Gastrocnemius medialis (tissue), 4 donors: ENCODE data around the gene SST.

Experiments used
- POLR2A ChIP-seq, 2 donors: fragments of 450-650 bp; IDR thresholded peaks; one replicate each; pipeline ENCODE4 v1.6.1; 2017; ENCODE audit warnings: antibody characterized with exemption in 2 of 2, mild to moderate bottlenecking in 2 of 2, moderate library complexity in 2 of 2
- TF ChIP-seq, protein P1 (sequence below), 5 experiments: fragments of 450-650 bp in 3 of 5; fragments of 200-600 bp in 2 of 5; sonication (generic) in 2 of 5; IDR thresholded peaks in 4 of 5; conservative IDR thresholded peaks in 1 of 5; 1 replicate in 4 of 5; 2 replicates in 1 of 5; pipeline ENCODE4 v1.5.1; 2016 to 2019; ENCODE audit warnings: antibody characterized with exemption in 5 of 5, mild to moderate bottlenecking in 3 of 5, moderate library complexity in 3 of 5

DNA sequence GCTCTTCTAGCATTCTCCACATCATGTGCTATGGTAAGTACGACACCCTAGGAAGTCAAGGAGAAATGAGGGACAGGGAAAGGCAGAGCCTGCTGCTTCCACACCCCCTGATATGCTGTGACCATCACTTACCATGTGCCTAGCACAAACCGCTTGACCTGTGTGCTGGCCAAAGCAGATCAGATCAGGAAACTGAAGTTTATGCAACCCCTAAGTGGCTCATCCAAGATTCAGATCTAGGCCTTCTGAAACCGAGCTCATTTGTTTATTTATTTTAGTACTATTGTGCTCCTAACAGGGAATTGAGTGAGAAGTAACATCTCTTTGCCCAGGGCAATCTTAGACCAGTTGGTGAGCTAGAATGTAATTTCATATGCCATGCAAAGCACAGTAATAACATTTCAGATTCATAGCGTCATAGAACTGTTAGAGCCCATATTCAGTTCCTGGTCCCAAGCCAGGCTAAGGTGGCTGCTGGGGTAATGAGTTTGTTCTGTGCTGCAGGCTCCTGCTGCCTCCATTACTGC lies 32.4 kb upstream of the SST start, which contains the start of gene RTP2:
- TF ChIP-seq, protein P1, sequence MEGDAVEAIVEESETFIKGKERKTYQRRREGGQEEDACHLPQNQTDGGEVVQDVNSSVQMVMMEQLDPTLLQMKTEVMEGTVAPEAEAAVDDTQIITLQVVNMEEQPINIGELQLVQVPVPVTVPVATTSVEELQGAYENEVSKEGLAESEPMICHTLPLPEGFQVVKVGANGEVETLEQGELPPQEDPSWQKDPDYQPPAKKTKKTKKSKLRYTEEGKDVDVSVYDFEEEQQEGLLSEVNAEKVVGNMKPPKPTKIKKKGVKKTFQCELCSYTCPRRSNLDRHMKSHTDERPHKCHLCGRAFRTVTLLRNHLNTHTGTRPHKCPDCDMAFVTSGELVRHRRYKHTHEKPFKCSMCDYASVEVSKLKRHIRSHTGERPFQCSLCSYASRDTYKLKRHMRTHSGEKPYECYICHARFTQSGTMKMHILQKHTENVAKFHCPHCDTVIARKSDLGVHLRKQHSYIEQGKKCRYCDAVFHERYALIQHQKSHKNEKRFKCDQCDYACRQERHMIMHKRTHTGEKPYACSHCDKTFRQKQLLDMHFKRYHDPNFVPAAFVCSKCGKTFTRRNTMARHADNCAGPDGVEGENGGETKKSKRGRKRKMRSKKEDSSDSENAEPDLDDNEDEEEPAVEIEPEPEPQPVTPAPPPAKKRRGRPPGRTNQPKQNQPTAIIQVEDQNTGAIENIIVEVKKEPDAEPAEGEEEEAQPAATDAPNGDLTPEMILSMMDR (IDR thresholded peaks at IDR 0.05 in 4 of 5, conservative IDR thresholded peaks at IDR 0.05 in 1 of 5) = no peak
- TF ChIP-seq POLR2A (IDR thresholded peaks at IDR 0.05) = no peak
